Adrenal gland (tissue), 5 donors: ENCODE data around the gene ACOX3.

ENCODE experiments used
- CTCF ChIP-seq, 6 experiments: fragments of 450-650 bp in 4 of 6; fragments of 200-600 bp in 2 of 6; sonication (generic) in 1 of 6; IDR thresholded peaks; 1 replicate in 5 of 6; 2 replicates in 1 of 6; pipeline versions ENCODE4 v1.5.1 to v1.8.0; 2016 to 2021; ENCODE audit warnings: antibody characterized with exemption in 6 of 6, mild to moderate bottlenecking in 2 of 6, moderate library complexity in 1 of 6
- POLR2A ChIP-seq, 2 donors: fragments of 450-650 bp; IDR thresholded peaks; one replicate each; pipeline ENCODE4 v1.6.1; 2017; ENCODE audit warnings: antibody characterized with exemption in 2 of 2, mild to moderate bottlenecking in 2 of 2, moderate library complexity in 1 of 2
- donor health status: DM: no; HTN: no; CAD: no.

- no peak for TF ChIP-seq CTCF (IDR thresholded peaks at IDR 0.05)
- TF ChIP-seq POLR2A (IDR thresholded peaks at IDR 0.05): no peak
These were observed 30.0 kb upstream of the ACOX3 start for GRCh38 chr4:8470451-8471024.
